ENCODE measurements around the gene DYNLT2B. TPM values are rescaled to one million over a fixed set of nuclear protein-coding genes. Genes with fewer than 3 reads are reported as not detected.

Gene DYNLT2B
- 6.5 and 7.0 TPM in 2 replicates for total RNA-seq

GRCh38 chr3:196317687-196318467 is at the start of gene DYNLT2B:
Gene DYNLT2B, minus strand, starts transcription at chr3:196318240. Its CDS starts 88 bp downstream, at chr3:196318152.

GRCh38 chr3:196287440-196288140 is 30.4 kb downstream of the DYNLT2B start, which contains the start of gene PCYT1A:
Gene PCYT1A, minus strand, starts transcription at chr3:196287726. Its CDS starts 17,195 bp downstream, at chr3:196270531.

Small RNAs within 50 kb of the gene (small RNA-seq; reads per million reads assigned to genes)
- gene AC069257.2, result not detected
- not detected for gene RNU6-910P

Other genes with a start within 250 kb of the DYNLT2B start
- 157 and 191 TPM in 2 replicates for gene TFRC, start 236.2 kb downstream of the DYNLT2B start, total RNA-seq
- not detected in 2 replicates for gene ZDHHC19, start 106.8 kb downstream of the DYNLT2B start, total RNA-seq
- not detected in 2 replicates for gene SLC51A, start 101.7 kb downstream of the DYNLT2B start, total RNA-seq
- 73.5 and 77.2 TPM in 2 replicates for gene PCYT1A, start 30.5 kb downstream of the DYNLT2B start, total RNA-seq
- 0.37 and 4.5 TPM in 2 replicates for gene TM4SF19, start 20.1 kb upstream of the DYNLT2B start, total RNA-seq
- 19.1 and 19.5 TPM in 2 replicates for gene UBXN7, start 114.2 kb upstream of the DYNLT2B start, total RNA-seq
- 18.0 and 29.5 TPM in 2 replicates for gene RNF168, start 185.5 kb upstream of the DYNLT2B start, total RNA-seq
- gene SMCO1, start 197.1 kb upstream of the DYNLT2B start, total RNA-seq, result under 0.01 TPM in 1 of 2 replicates, not detected in the other